SHP77 (cell line): ENCODE results near the gene SRD5A3.

Source experiments
- DNase-seq, 2 experiments: peaks; one replicate each; lab custom pipeline; 2025; lab: John Stamatoyannopoulos, UW

The SRD5A3 gene

GRCh38 chr4:55378617-55379467 lies 32.8 kb downstream of the SRD5A3 start:
- DNase-seq, result no peak

- DNase-seq, result no peak
Measured at GRCh38 chr4:55380576-55380975, 34.5 kb downstream of the SRD5A3 start.

- DNase-seq, result no peak
Measured at GRCh38 chr4:55381502-55381901, 35.5 kb downstream of the SRD5A3 start.

GRCh38 chr4:55382488-55383003 lies 36.5 kb downstream of the SRD5A3 start:
- DNase-seq, result no peak

- no peak for DNase-seq
Measured at GRCh38 chr4:55385201-55385649, 39.2 kb downstream of the SRD5A3 start.

GRCh38 chr4:55386073-55386472 lies 40.0 kb downstream of the SRD5A3 start:
- peak in 1 of 2 experiments; percentile 33 for DNase-seq

GRCh38 chr4:55386840-55387239 lies 40.8 kb downstream of the SRD5A3 start:
- DNase-seq, result no peak

- peak; percentile 38 to 53 for DNase-seq
Measured at GRCh38 chr4:55393461-55394320, 47.6 kb downstream of the SRD5A3 start.

GRCh38 chr4:55395218-55395528 lies 49.1 kb downstream of the SRD5A3 start:
- DNase-seq, result no peak

GRCh38 chr4:55395529-55396307 lies 49.7 kb downstream of the SRD5A3 start, which contains the start of gene TMEM165:
TMEM165 (plus strand) TSS chr4:55395957; CDS start chr4:55396190, 233 bp downstream.
- peak; percentile 94 to 95 for DNase-seq

GRCh38 chr4:55396308-55397125 lies 50.5 kb downstream of the SRD5A3 start:
- DNase-seq, result peak; percentile 51 to 56

GRCh38 chr4:55397126-55397436 lies 51.0 kb downstream of the SRD5A3 start:
- DNase-seq, result no peak

- DNase-seq, result no peak
Measured at GRCh38 chr4:55397520-55398321, 51.7 kb downstream of the SRD5A3 start.

- no peak for DNase-seq
Measured at GRCh38 chr4:55398461-55398860, 52.4 kb downstream of the SRD5A3 start.

- no peak for DNase-seq
Measured at GRCh38 chr4:55398966-55399365, 52.9 kb downstream of the SRD5A3 start.

GRCh38 chr4:55399581-55399980 lies 53.5 kb downstream of the SRD5A3 start:
- no peak for DNase-seq

- no peak for DNase-seq
Measured at GRCh38 chr4:55405073-55405472, 59.0 kb downstream of the SRD5A3 start.

GRCh38 chr4:55406545-55406944 lies 60.5 kb downstream of the SRD5A3 start:
- no peak for DNase-seq

- no peak for DNase-seq
Measured at GRCh38 chr4:55407119-55407518, 61.1 kb downstream of the SRD5A3 start.

GRCh38 chr4:55407764-55408163 lies 61.7 kb downstream of the SRD5A3 start:
- DNase-seq, result no peak
